ENCODE data around the gene PIEZO2.

Gene PIEZO2

DNA sequence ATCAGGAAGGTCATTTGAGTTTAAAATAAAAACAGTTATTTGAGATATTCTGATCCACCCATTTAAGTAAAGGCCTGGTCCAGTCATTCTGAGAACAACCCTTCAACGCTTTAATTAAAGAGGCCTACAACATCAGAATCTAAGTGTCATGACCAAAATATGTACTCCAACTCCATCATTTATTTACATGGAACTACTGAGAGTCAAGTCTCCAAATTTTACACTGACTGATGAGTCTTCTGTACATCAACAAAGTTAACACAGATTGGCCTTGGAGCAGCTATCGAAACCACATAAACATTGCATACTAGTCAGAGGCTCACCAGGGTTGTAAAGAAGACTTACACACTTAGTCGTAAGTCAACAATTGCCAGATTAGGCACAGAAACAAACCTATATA lies 37.1 kb downstream of the PIEZO2 start:
- DNase-seq: no peak

DNA sequence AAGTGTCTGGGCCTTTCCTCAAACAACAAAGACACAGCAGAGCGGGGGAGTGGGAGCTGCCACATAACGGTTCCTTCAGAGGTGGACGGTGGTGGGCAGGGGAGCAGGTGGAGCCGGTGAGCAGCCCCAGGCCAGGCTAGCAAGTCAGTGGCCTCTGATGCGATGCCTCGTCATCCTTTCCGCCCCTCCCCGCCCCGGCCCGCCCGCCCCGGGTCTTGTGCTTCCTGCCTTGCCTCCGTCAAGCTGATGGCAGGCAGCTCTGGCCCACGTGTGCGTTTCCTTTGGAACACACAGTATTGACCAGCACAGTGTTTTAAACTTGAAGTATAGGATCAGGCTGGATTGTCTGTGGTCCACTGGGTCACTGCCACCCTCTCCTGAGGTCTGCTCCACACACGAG lies 38.9 kb downstream of the PIEZO2 start:
- no peak for DNase-seq

DNA sequence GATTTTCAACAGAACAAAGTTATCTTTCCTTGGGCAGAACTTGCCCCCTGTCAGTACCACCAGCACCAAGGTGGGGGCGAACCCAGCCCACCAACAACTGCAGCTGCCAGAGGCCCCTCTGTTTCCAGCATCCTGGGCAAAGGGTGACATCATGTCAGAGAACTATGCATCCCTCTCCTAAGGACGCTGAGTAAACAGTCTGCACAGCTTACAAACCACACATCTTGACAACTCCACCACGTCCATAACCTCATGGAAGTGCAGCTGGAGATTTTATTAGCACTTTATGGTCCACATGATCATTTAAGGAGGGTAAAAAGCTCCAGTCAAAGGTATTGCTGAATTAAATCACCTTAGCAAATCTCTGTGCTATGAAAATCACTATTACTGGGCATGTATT lies 40.4 kb downstream of the PIEZO2 start:
- no peak for DNase-seq

DNA sequence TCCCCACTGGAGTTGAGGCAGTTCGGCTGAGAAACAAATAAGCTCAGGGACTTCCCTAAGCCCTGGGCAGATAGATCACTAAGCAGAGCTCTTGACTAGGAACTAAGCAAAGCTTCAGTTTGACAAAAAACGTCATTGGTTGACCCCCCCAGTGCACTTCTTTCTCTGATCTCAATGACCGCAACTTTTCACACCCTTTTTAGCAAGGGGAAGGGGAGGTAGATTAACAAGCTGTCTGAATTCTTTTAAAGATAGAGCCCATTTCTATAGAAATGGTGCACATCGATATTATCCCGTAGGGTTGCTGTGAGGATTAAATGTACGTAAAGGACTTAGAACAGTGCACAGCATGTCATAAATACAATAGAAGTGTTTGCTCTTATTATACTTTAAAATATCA lies 42.5 kb downstream of the PIEZO2 start:
- no peak for DNase-seq

DNA sequence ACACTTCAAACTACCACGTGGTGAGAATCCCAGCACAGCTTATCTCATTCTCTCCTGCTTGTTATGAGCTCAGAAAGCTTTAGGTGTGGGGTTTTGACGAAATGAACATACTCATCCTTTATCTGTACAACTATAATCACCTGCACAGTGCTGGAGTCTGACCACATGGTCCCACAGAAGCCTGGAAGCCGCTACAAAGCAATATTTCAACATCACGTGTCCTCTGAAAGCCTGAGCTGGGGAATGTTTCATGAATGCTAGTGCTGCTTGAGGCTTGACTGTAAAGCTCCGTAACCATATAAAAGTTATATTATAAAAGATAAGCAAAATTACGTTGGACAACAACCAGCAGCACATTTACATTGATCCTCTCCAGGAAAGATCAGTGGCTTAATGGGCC lies 43.9 kb downstream of the PIEZO2 start:
- DNase-seq: no peak

DNA sequence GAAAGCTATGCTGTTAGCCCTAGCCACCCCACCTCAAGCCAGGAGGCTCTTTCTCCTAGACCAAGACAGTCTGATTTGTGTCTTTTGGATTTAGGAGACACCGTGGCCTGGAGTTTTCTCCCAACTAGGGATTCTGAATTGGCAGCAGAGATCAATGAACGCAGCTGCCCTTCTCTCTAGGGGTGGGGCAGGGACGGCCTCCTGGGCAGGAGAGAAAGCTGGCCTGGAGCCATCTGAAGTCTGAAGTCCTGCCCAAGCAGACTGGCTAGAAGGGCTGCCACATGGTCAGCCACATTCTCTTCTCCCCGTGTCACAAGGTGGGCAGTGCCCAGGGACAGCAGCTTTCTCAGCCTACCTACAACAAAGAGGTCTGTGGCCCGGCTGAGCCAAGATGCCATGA lies 45.1 kb downstream of the PIEZO2 start:
- no peak for DNase-seq

DNA sequence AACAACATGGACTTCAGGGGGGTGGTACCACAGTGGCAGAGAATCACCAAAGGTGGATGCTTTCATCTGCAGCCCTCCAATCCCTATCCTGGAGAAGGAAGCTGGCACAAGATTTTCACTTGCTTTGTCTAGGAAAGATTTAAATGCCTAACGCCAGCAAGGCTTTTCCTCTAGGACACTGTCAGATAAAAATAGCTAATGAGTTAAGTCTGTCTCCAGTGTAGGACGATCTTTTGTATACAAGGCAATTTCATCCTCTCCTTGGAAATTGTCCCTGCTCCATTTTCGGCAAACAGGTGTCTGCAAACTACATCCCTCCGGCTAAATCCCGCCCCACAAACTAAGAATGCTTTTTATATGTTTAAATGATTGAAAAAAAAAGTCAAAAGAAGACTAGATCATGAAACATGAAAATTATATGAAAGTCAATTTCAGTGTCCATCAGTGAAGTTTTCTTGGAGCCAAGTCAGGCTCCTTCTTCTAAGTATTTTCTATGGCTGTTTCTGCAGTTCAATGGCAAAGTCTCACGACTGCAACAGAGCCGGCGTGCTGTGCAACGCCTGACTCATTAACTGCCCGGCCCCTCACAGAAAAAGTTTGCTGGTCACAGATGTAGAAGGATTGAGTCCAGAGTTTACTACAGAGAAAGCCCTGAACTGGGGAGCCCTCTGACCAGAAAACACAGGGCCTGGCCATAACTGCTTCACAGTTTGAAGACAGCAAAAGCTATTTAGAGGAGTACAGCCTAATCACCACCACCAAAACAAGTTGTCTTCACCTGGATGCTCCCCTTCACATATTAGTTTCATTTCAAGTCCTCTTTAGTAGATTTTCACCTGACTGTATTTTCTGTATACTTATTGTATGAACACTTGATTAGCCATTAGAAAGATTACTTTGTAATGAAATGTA lies 52.3 kb downstream of the PIEZO2 start:
- DNase-seq: no peak

DNA sequence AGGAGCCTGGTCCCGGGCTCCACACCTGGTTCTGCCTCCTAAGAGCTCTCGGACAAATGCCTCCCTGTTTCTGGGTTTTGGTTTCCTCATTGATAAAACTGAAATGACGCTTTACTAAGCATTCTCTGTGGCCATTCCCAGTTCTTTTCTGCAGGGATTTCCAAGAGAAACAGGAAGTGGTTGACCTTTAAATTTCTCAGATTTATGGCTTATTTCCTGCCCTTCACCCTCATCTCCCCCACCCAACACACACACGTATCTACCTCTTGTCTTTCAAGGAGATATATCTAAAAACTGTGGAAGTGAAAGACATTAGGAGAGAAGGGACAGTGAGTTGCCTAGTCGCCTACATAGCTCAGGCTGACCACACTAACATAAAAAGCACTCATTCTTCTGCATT lies 53.0 kb downstream of the PIEZO2 start:
- DNase-seq: no peak

DNA sequence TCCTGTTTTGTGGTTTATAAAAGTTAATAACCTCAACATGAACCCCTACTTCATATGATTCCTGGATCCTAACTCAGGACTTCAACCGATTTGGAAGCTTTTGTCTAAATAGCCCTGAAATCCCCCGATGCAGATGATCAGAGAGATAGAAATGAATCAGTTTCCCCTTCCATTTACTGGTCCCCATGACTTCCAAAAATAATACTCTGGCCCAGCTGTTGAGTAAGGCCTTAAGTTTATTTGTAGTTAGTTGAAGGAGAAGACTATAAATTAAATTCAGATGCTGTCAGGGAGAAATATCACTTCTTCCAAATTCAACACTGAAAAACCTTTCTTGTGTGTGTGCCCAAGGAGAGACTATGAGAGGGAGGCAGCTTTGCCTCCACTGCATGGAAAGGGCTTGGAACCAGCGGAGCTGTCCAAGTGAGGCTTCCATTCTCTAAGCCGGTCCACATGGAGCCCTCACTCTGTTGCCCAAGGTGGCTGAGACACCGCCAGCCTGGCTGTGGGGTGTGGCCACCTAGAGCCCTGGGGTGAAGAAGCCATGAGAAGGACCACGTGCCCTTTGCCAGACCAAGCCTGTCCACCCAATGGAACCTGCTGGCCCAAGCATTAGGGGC lies 53.6 kb downstream of the PIEZO2 start:
- no peak for DNase-seq

DNA sequence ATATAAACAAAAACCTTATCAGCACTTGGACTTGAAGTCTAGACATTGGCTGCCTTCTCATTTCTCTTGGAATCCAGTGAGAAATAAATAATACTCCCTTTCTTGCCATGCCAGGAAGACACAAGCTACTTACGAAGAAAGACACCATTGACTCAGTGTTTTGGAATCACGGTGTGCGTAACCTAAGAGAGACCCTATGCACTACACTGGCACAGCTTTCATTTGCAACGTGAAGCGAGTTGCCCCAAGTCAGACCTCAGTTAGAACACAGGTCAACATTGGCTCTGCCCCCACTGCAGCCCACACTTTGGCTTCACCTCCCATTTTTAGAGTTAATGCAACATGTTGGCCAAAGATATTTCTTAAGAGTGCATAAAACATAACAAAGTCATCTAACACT lies 54.2 kb downstream of the PIEZO2 start:
- DNase-seq: no peak

DNA sequence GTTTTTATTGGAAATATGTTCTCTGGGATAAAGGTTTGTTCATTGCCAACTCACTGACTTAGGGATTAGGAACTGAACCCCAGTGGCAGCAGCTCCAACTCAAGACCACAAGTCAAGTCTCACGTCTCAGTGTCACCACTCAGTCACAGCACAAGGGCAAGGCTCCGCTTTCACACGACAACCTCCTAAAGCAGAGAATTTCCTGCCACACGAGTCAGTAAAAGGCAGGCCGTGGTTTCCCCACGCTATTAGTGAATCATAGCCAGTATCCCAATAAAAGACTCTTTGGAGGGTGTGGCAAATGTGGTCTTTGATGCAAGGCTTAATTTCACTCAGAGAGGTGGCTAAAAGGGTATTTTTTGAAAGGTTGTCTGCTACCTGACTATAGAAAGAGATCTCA lies 57.6 kb downstream of the PIEZO2 start:
- no peak for DNase-seq

DNA sequence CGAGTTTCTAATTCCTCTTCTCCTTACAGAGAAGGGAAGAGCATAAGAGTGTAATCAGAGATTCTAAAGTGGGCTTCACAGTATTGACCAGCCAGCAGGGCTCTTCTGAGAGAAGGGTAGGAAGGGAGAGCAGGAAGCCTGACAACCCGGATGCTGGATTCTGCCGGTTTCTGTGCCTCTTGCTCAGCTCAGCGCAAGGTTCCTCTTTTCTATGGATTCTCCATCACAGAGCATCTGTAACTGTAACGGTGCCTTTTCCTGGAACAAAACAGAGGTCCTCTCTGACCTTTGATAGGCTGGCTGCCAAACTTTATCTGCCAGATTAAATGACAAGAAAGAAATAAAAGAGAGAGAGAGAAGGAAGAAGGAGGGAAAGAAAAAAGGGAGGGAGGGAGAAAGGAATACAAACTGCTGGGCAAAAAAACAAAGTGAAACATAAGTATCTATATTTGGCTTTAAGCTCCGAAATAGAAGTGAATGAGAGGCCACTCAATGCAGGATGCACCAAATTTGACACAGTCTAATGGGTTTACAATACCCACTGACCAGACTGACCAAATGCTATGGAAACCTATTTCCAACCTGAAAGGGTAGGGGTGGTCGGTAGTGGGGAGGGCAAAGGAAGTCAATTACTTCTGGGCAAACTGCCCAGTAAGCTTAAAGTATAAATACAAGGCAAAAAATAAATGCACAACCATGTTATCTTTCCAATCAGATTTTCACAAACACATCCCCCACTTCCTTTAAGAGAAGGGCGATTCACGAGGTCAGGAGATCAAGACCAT lies 59.2 kb downstream of the PIEZO2 start:
- DNase-seq: no peak

DNA sequence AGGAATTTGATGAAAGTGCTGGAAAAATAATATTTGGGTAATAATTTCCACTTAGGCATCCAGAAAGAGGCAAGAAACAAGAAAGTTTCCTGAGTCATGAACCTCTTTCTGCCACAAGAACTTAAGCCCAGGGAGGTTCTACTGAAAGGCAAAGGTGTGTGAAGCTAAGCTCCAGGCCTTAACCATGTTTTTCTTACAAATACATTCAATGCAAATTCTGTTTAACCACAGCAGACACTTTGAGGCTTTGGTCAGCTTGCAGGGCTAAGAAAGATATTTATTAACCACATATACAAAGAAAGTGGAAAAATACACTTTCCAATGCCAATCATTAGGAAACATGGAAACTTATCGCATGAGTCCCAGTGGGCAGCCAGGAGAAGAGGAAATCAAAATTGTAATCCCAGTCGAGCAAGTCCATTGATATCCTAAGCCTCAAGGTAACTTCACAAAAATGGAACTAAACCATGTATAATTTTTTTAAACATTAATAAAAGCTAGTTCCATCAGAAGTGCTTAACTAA lies 68.3 kb downstream of the PIEZO2 start:
- DNase-seq: no peak

DNA sequence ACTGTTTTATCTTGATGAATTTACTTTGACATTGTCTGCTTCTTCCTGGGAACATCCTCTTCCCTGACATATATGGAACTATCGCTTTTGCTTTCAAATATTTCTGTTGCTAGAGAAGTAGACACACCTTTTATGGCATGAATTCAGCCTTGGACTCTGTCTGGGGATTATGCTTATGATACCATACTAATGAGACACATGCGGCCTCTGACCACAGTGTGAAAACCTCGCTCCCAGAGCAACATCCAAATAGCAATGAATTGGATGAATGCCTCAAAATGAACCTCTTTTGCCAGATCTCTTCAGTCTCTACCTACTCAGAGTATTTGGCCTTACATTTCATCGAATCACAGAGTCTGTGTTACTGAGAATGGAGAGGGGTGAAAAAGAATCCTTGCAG lies 70.9 kb downstream of the PIEZO2 start:
- no peak for DNase-seq

DNA sequence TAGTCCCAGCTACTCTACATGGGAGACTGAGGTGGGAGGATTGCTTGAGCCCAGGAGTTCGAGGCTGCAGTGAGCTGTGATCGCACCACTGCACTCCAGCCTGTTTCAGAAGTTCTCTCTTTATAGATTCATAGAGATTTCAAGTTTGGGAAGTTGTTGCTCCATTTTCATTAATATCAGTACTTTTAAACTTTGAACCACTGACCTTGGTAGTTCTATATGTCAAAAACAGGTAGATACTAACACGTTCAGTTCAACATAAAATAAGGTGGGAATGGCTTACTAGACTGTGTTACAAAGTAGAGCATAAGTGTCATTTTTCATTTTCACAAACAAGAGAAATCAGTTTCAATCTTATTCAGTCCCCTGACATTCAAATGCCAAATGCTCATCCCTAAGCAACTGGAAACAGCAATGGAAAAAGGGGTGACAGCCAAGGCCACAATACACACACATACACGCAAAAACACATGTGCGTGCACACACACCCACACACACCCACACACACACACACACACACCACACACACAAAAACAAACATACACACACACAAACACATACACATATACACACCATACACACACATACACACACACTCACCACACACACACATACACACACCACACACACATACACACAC lies 71.7 kb downstream of the PIEZO2 start:
- DNase-seq: no peak

DNA sequence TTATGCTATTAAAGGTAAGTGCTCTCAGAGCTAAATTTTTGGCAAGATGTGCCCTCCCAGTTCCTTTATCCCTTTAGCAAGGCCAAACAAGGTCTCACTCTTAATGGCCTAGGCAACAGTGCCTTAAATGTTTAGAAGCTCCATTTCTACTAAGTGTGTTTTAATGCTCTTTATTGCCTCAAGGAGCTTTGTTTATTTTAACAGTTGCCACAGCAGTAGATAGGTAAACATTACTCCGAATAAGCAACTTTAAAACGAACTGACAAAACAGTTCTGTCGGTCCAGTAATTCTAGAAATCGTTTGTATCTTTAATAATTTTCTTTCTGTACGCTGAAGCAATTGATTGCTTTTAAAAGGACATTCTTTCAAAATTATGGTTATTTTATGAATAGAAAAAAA lies 74.5 kb downstream of the PIEZO2 start:
- peak in 1 of 2 experiments; percentile 27 for DNase-seq

DNA sequence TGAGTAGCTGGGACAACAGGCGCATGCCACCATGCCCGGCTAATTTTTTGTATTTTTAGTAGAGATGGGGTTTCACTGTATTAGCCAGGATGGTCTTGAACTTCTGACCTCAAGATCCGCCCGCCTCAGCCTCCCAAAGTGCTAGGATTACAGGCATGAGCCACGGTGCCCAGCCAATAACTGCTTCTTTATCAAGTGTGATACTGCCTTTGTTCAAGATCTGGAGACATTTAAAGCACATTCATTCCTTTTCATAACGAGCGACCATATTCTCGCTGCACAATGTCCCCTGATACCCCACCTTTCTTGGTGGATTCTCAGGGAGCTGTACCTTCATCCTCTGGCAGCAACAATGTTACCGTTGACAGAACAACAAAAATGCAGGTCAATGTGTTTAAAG lies 75.4 kb downstream of the PIEZO2 start:
- no peak for DNase-seq

DNA sequence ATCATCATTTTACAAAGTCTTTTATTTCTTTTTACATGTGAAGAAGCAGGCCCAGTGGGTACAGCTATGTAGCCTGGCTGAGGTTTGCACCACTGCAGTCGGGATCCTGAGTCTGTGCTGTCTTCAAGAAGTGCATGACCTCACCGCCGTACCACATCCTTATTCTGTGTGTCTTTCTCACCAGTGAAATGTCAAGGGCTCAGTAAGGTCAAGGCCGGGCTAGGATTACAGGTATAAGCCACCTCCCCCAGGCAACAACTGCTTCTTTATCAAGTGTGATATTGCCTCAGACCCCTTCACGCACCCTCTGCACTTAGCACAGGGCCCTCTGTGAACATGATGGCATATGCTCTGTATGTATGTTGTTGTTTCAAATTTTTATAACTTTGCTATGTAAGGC lies 76.7 kb downstream of the PIEZO2 start:
- DNase-seq: no peak

DNA sequence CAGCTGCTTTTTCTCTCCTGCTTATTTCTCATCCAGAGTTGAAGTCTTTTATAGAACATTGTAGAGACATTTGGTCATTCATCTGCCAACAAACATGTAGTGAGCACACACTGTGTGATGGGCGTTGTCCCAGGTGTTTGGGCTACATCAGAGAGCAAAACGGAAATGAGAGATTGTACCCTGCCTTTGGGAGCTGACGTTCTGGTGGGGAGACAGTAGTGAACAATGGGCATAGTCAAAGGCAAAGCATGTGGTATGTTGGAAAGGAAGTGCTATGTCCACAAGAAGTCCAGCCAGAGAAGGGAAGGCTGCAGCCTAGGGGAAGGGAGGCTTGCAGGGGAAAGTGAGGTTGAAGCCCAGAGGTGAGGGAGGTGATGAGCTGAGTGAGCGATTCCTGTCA lies 78.1 kb downstream of the PIEZO2 start:
- DNase-seq: no peak

DNA sequence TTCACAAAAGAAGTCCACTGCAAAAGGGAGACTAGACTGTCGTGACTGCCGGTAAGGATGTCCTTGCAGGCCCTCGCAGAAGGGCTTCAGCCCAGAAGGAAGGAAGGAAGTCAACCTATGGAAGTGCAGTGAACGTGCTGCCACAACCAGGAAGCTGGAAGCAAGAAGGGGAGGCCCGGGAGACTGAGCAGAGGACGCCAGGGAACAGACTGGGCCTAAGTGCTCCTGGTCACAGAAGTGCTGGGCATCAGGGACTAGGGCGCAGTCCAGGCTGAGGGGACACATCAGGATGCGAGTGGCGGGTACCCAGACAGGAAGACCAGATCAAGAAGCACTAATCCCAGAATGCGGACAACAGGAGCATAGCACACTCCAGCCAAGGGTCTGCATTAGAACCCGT lies 78.8 kb downstream of the PIEZO2 start:
- no peak for DNase-seq

DNA sequence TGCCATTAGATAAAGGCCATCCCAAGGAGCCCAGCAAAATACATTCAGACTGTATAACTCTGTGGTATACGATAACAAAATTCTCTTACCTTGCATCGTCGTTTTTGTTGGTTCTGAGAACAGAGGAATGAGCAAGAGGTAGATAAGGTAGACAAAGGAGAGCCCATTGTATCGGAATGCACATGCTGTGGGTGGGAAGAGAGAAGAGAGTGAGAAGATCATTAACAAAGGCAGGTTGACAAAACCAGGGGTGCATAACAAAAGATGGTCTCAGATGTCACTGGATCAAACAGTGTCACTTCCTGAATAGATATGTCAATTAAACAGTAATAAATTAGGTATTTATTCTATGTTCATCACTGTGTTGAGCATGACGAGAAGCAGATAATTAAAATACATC lies 83.3 kb downstream of the PIEZO2 start:
- no peak for DNase-seq

DNA sequence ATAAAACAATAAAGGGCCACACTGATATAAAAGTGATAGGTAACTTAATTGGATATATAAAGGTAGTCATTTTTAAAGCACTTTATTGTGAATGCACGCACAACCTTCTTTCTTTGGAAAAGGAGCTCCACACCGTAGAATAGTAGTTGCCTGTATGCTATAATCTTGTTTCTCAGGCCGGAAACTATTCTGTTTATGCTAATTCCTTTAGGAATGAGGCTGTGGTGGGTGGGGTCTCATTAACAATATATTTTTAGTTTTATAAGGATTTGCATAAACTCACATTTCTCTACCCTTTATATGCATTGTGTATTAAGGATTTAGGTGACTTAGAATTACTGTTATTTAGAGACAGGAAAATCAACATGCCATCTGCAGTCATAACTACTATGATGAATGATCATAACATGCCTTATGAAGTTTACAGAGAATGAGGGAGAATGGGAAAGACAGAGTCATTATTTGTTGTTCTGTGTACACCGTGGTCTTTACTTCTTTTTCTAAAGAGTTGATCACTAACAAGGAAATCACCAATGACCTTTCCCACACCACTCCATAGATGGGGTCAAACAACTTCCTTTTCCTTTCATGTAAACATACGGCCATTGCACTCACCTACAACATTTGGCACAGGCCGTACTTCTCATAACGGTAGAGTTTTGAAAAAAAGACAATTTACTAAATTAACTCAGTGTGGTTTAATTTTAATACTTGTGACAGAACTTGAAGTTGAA lies 84.5 kb downstream of the PIEZO2 start:
- no peak for DNase-seq

Measured in NCI-H1930 (cell line).